ENCODE data around the gene CGB3. TPM values are rescaled to one million over a fixed set of nuclear protein-coding genes. Genes with fewer than 3 reads are reported as not detected.

The CGB3 gene
- total and polyA plus RNA-seq, 10 of the 15 experiments (the other 5 are each of a cell fraction or from before 2014, with no cell fraction given), result not detected

- Histone ChIP-seq H3K79me2 (ENCODE audit: control insufficient read depth, insufficient read depth, low read length) (peaks cover 49% of the 10 kb centered on the region), H3K9ac (ENCODE audit: control insufficient read depth, insufficient read depth, low read length) (peak overlapping the region; percentile 91; the same call in 1 of the 2 replicates), H3K9me3 (replicated peaks; ENCODE audit: control insufficient read depth, insufficient read depth, low read length) (no peaks in the 10 kb centered on the region), H3K4me2 (ENCODE audit: control insufficient read depth, insufficient read depth) (peak overlapping the region; percentile 22; the same call in 1 of the 2 replicates), H4K20me1 (ENCODE audit: control insufficient read depth, insufficient read depth) (no peaks in the 10 kb centered on the region), H3K4me1 (ENCODE audit: control insufficient read depth, insufficient read depth, low read length) (peaks cover 3% of the 10 kb centered on the region), H3K4me3 (peak overlapping the region; percentile 93; the same call in 1 of the 2 replicates), H3K27ac (ENCODE audit: control insufficient read depth, insufficient read depth) (no peak overlapping the region), H3K36me3 (ENCODE audit: control insufficient read depth in 2 of 2, insufficient read depth in 2 of 2, low read length in 1 of 2) (peaks cover 0 to 12% of the 10 kb centered on the region in 2 experiments; a peak in 3 of 4 replicates), H3K27me3 (replicated peaks in 1 of 2; ENCODE audit: control insufficient read depth in 2 of 2, insufficient read depth in 2 of 2, low read length in 1 of 2) (no peaks in the 10 kb centered on the region), H2AFZ (ENCODE audit: control insufficient read depth, low read depth, low read length) (no peak overlapping the region)
- ChIA-PET CTCF (interaction anchor here (1.1 to 4.0 kb wide), 6 partner anchors 12 to 196 kb away, joined by 3 to 55 read pairs (median 28); no protein-coding TSS in a partner anchor), POLR2A (interaction anchor here (0.6 to 3.6 kb wide), 4 partner anchors 12 to 150 kb away, joined by 3 to 41 read pairs (median 7); no protein-coding TSS in a partner anchor), SMC1A (ENCODE audit: uncharacterized antibody, unreplicated experiment) (interaction anchor here (1.0 to 1.5 kb wide), 3 partner anchors 12 to 196 kb away, joined by 3 to 4 read pairs (median 4); no protein-coding TSS in a partner anchor), RAD21 (ENCODE audit: unreplicated experiment) (no interaction called here)
- FAIRE-seq, result no peak
- in situ Hi-C loops (cut with MboI), result no loop called here
- no peak for DNase-seq (ENCODE audit: low read depth, low spot score)
- intact Hi-C loops (cut with micrococcal nuclease; ENCODE audit: unreplicated experiment), result no loop called here
- no TSS peak for BruUV-seq (replicated peaks)
- 98% methylated on average over 19 of the region's 22 CpGs for WGBS (ENCODE audit: insufficient coverage, insufficient replicate concordance, low lambda C conversion rate, missing lambda C conversion rate)
- no peak for ATAC-seq
- TF ChIP-seq YY1 (IDR thresholded peaks at IDR 0.05; ENCODE audit: low read depth, low read length) (no peak), EP300 (IDR thresholded peaks at IDR 0.05; ENCODE audit: borderline replicate concordance in 1 of 2, control insufficient read depth in 1 of 2, low read depth in 2 of 2, low read length in 2 of 2) (no peak), EED (IDR thresholded peaks at IDR 0.05; ENCODE audit: low read depth) (no peak), BMI1 (IDR thresholded peaks at IDR 0.05; ENCODE audit: borderline replicate concordance) (no peak), JUND (IDR thresholded peaks at IDR 0.05; ENCODE audit: low read depth, low read length) (no peak), JUNB (IDR thresholded peaks at IDR 0.05) (no peak), TCF7 (IDR thresholded peaks at IDR 0.05; ENCODE audit: borderline replicate concordance) (no peak), NBN (IDR thresholded peaks at IDR 0.05) (no peak), NRF1 (conservative IDR thresholded peaks at IDR 0.05; ENCODE audit: low read depth, low read length) (no peak), IRF5 (IDR thresholded peaks at IDR 0.05; ENCODE audit: borderline replicate concordance) (no peak), FOXM1 (IDR thresholded peaks at IDR 0.05; ENCODE audit: low read depth, low read length) (no peak), RCOR1 (conservative IDR thresholded peaks at IDR 0.05; ENCODE audit: low read depth, low read length) (no peak), BACH1 (IDR thresholded peaks at IDR 0.05; ENCODE audit: borderline replicate concordance) (no peak)
- TF ChIP-seq, protein P1, sequence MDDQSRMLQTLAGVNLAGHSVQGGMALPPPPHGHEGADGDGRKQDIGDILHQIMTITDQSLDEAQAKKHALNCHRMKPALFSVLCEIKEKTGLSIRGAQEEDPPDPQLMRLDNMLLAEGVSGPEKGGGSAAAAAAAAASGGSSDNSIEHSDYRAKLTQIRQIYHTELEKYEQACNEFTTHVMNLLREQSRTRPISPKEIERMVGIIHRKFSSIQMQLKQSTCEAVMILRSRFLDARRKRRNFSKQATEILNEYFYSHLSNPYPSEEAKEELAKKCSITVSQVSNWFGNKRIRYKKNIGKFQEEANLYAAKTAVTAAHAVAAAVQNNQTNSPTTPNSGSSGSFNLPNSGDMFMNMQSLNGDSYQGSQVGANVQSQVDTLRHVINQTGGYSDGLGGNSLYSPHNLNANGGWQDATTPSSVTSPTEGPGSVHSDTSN (IDR thresholded peaks at IDR 0.05; ENCODE audit: insufficient replicate concordance, low read depth, low read length), result no peak
These were observed 33.0 kb downstream of the CGB3 start for GRCh38 chr19:48991011-48991609.

All from GM12878 (cell line).